NOMO-1 (cell line): Measurements from ENCODE around the gene SEPTIN5.

ENCODE experiments used
- DNase-seq, 2 experiments: peaks; one replicate each; lab custom pipeline; 2025; ENCODE audit not compliant: unreplicated experiment in 2 of 2; lab: John Stamatoyannopoulos, UW

Gene SEPTIN5

GRCh38 chr22:19745155-19746101, 31.1 kb downstream of the SEPTIN5 start:
- DNase-seq: no peak

- DNase-seq: no peak
Measured at GRCh38 chr22:19746726-19747125, 32.4 kb downstream of the SEPTIN5 start.

GRCh38 chr22:19747551-19747950, 33.2 kb downstream of the SEPTIN5 start:
- DNase-seq: no peak

- no peak for DNase-seq
Measured at GRCh38 chr22:19748139-19748538, 33.8 kb downstream of the SEPTIN5 start.

GRCh38 chr22:19748991-19749664, 34.8 kb downstream of the SEPTIN5 start:
- DNase-seq: no peak

- DNase-seq: no peak
Measured at GRCh38 chr22:19749876-19750275, 35.6 kb downstream of the SEPTIN5 start.

- no peak for DNase-seq
Measured at GRCh38 chr22:19750507-19751490, 36.5 kb downstream of the SEPTIN5 start.

GRCh38 chr22:19751497-19752245, 37.4 kb downstream of the SEPTIN5 start:
- no peak for DNase-seq

- DNase-seq: no peak
Measured at GRCh38 chr22:19753090-19753842, 39.0 kb downstream of the SEPTIN5 start.

GRCh38 chr22:19753996-19754700, 39.8 kb downstream of the SEPTIN5 start:
- DNase-seq: no peak

- DNase-seq: no peak
Measured at GRCh38 chr22:19754701-19755144, 40.4 kb downstream of the SEPTIN5 start.

- no peak for DNase-seq
Measured at GRCh38 chr22:19755145-19755710, 40.9 kb downstream of the SEPTIN5 start.

- DNase-seq: peak in 1 of 2 experiments; percentile 16
Measured at GRCh38 chr22:19755722-19756287, 41.5 kb downstream of the SEPTIN5 start.

GRCh38 chr22:19756288-19757128, 42.2 kb downstream of the SEPTIN5 start:
- peak in 1 of 2 experiments; percentile 29 for DNase-seq

- peak; percentile 54 to 65 for DNase-seq
Measured at GRCh38 chr22:19757140-19757984, 43.1 kb downstream of the SEPTIN5 start.
